DND-41 (cell line): ENCODE data around the gene LRRC3B.

Experiments used
- ATAC-seq: fragments of 200-7000 bp; cut with Tn5 transposase; 3 replicates; pipeline ENCODE4 v1.9.1; 2021; ENCODE audit warnings: low read depth; ENCODE audit not compliant: insufficient read depth
- DNase-seq: peaks from one replicate; pipeline ENCODE4 v3.0.0-alpha.2; 2020
- H2AFZ ChIP-seq: 2 replicates; pipeline ENCODE4 v1.6.0; 2012; ENCODE audit warnings: low read depth, low read length
- H3K27ac ChIP-seq: 2 replicates; pipeline ENCODE4 v1.5.1; 2012; ENCODE audit warnings: low read length, inconsistent platforms
- H3K27me3 ChIP-seq: fragments of 200-600 bp; sonication (generic); 2 replicates; pipeline ENCODE4 v1.6.0; 2012; ENCODE audit warnings: low read length, mild to moderate bottlenecking, inconsistent platforms; ENCODE audit not compliant: insufficient read depth, poor library complexity
- H3K36me3 ChIP-seq: 2 replicates; pipeline ENCODE4 v1.5.1; 2012; ENCODE audit warnings: low read length, inconsistent platforms; ENCODE audit not compliant: insufficient read depth
- H3K4me1 ChIP-seq: 2 replicates; pipeline ENCODE4 v1.5.1; 2012; ENCODE audit warnings: mild to moderate bottlenecking, low read length; ENCODE audit not compliant: insufficient read depth
- H3K4me2 ChIP-seq: 2 replicates; pipeline ENCODE4 v1.6.0; 2012; ENCODE audit warnings: mild to moderate bottlenecking, moderate library complexity, low read length, inconsistent platforms; ENCODE audit not compliant: insufficient read depth
- H3K4me3 ChIP-seq, 2 experiments: fragments of 200-600 bp in 1 of 2; shearing (Covaris generic) in 1 of 2; 2 replicates each; pipeline ENCODE4 v1.5.1; 2012 to 2016; ENCODE audit warnings: inconsistent platforms in 2 of 2, low read length in 2 of 2, mild to moderate bottlenecking in 2 of 2, low read depth in 1 of 2, moderate library complexity in 1 of 2
- H3K79me2 ChIP-seq: 2 replicates; pipeline ENCODE4 v1.6.0; 2012; ENCODE audit warnings: low read length, inconsistent platforms; ENCODE audit not compliant: insufficient read depth
- H3K9ac ChIP-seq: 2 replicates; pipeline ENCODE4 v1.6.0; 2012; ENCODE audit warnings: low read depth, mild to moderate bottlenecking, inconsistent platforms, low read length, moderate library complexity
- H3K9me3 ChIP-seq: 2 replicates; pipeline ENCODE4 v1.5.1; 2012; ENCODE audit warnings: low read length, moderate library complexity, mild to moderate bottlenecking, inconsistent platforms; ENCODE audit not compliant: insufficient read depth, severe bottlenecking
- H4K20me1 ChIP-seq: 2 replicates; pipeline ENCODE4 v1.6.0; 2012; ENCODE audit warnings: low read length; ENCODE audit not compliant: insufficient read depth
- CTCF ChIP-seq: IDR thresholded peaks from 2 replicates; pipeline ENCODE4 v1.5.1; 2012; ENCODE audit warnings: borderline replicate concordance, low read length, moderate library complexity, mild to moderate bottlenecking; ENCODE audit not compliant: poor library complexity, severe bottlenecking; ENCODE audit errors: extremely low read depth
- EZH2 ChIP-seq: IDR thresholded peaks from 3 replicates; pipeline ENCODE4 v1.6.1; 2012; ENCODE audit warnings: borderline replicate concordance, low read depth, mild to moderate bottlenecking, moderate library complexity, low read length, inconsistent platforms; ENCODE audit not compliant: severe bottlenecking

Gene LRRC3B

GRCh38 chr3:26681632-26682031 lies 59.1 kb downstream of the LRRC3B start:
- Histone ChIP-seq H3K79me2 (no peaks in the 10 kb centered on the region), H3K36me3 (no peaks in the 10 kb centered on the region), H4K20me1 (no peaks in the 10 kb centered on the region), H3K4me1 (no peaks in the 10 kb centered on the region), H3K9ac (no peak overlapping the region), H3K27me3 (no peaks in the 10 kb centered on the region), H3K4me3 (no peak overlapping the region), H3K27ac (no peak overlapping the region), H3K4me2 (no peak overlapping the region), H2AFZ (no peak overlapping the region), H3K9me3 (peaks cover 3% of the 10 kb centered on the region)
- no peak for DNase-seq
- ATAC-seq: no peak
- TF ChIP-seq EZH2: no peak
- no peak for TF ChIP-seq CTCF

GRCh38 chr3:26682406-26682805 lies 59.8 kb downstream of the LRRC3B start:
- ATAC-seq (no peak), DNase-seq (no peak)
- no peaks in the 10 kb centered on the region for H3K36me3 ChIP-seq
- no peaks in the 10 kb centered on the region for H3K27me3 ChIP-seq
- no peaks in the 10 kb centered on the region for H4K20me1 ChIP-seq
- no peak overlapping the region for H3K27ac ChIP-seq
- no peak for TF ChIP-seq CTCF
- TF ChIP-seq EZH2: no peak
- H3K9me3 ChIP-seq: no peaks in the 10 kb centered on the region
- no peak overlapping the region for H3K4me3 ChIP-seq
- H3K4me1 ChIP-seq: no peaks in the 10 kb centered on the region
- no peak overlapping the region for H3K9ac ChIP-seq
- no peaks in the 10 kb centered on the region for H3K79me2 ChIP-seq
- no peak overlapping the region for H2AFZ ChIP-seq
- no peak overlapping the region for H3K4me2 ChIP-seq

- Histone ChIP-seq H3K27me3 (no peaks in the 10 kb centered on the region), H3K9me3 (no peaks in the 10 kb centered on the region), H3K9ac (no peak overlapping the region), H4K20me1 (no peaks in the 10 kb centered on the region), H3K4me1 (no peaks in the 10 kb centered on the region), H3K4me3 (no peak overlapping the region), H3K4me2 (no peak overlapping the region), H3K36me3 (no peaks in the 10 kb centered on the region), H3K27ac (no peak overlapping the region), H2AFZ (no peak overlapping the region), H3K79me2 (no peaks in the 10 kb centered on the region)
- ATAC-seq (no peak), DNase-seq (no peak)
- TF ChIP-seq EZH2 (no peak), CTCF (no peak)
Measured at GRCh38 chr3:26683902-26684301, 61.3 kb downstream of the LRRC3B start.

DNA sequence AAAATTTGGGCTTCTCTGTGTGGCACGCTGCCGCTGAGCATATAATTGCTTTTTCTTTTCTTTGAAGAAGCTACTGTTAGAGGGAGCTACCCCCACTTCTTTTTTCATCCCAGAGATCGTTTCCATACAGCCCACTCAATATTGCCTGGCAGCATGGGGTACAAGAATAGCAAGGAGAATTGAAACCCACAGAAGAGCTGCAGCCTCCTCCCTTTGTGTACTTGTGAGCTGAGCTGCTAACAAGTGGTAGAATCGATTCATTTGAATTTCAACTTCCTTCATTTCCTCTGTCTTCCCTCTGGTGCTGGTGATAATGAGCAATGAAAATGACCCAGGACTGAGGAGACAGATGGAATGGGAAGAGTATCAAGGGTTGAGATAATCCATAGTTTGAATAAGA lies 64.9 kb downstream of the LRRC3B start:
- Histone ChIP-seq H3K36me3 (no peaks in the 10 kb centered on the region), H3K9me3 (no peaks in the 10 kb centered on the region), H4K20me1 (no peaks in the 10 kb centered on the region), H3K4me1 (no peaks in the 10 kb centered on the region), H3K79me2 (no peaks in the 10 kb centered on the region), H3K9ac (no peak overlapping the region), H2AFZ (no peak overlapping the region), H3K27ac (no peak overlapping the region), H3K4me3 (no peak overlapping the region), H3K4me2 (no peak overlapping the region), H3K27me3 (no peaks in the 10 kb centered on the region)
- ATAC-seq (no peak), DNase-seq (no peak)
- TF ChIP-seq CTCF (no peak), EZH2 (no peak)
